Sigmoid colon (tissue), 7 donors: ENCODE data around the gene WNT3A. TPM values are rescaled to one million over a fixed set of nuclear protein-coding genes. Genes with fewer than 3 reads are reported as not detected.

Experiments used
- DNase-seq: peaks from one replicate; pipeline ENCODE4 v3.0.0-alpha.2; 2019
- H3K27ac ChIP-seq, 4 donors: fragments of 200-600 bp; sonication (generic); one replicate each; pipeline ENCODE4 v1.5.1; 2016 to 2019; ENCODE audit warnings: mild to moderate bottlenecking in 1 of 4
- H3K27me3 ChIP-seq, 3 donors: fragments of 200-600 bp; sonication (generic); one replicate each; pipeline ENCODE4 v1.5.1; 2019; ENCODE audit warnings: mild to moderate bottlenecking in 1 of 3
- H3K36me3 ChIP-seq, 4 donors: fragments of 200-600 bp; sonication (generic); one replicate each; pipeline ENCODE4 v1.5.1; 2016 to 2019
- H3K4me1 ChIP-seq, 4 donors: fragments of 200-600 bp; sonication (generic); one replicate each; pipeline ENCODE4 v1.5.1; 2017 to 2019
- H3K4me3 ChIP-seq, 4 donors: fragments of 200-600 bp; sonication (generic); one replicate each; pipeline ENCODE4 v1.5.1; 2017 to 2019; ENCODE audit warnings: mild to moderate bottlenecking in 2 of 4, moderate library complexity in 1 of 4
- H3K9me3 ChIP-seq, 4 donors: fragments of 200-600 bp in 3 of 4; sonication (generic) in 3 of 4; one replicate each; pipeline versions ENCODE4 v1.5.1 to v1.6.1; 2013 to 2019
- EP300 ChIP-seq, 4 donors: sonication (generic); formaldehyde crosslinking; IDR thresholded peaks; one replicate each; pipeline ENCODE4 v1.6.1; 2017; ENCODE audit warnings: antibody characterized with exemption in 4 of 4
- POLR2A ChIP-seq, 2 donors: fragments of 450-650 bp; IDR thresholded peaks; one replicate each; pipeline ENCODE4 v1.6.1; 2016; ENCODE audit warnings: antibody characterized with exemption in 2 of 2, mild to moderate bottlenecking in 2 of 2, moderate library complexity in 2 of 2
- POLR2AphosphoS5 ChIP-seq, 4 donors: sonication (generic); formaldehyde crosslinking; IDR thresholded peaks; one replicate each; pipeline ENCODE4 v1.6.1; 2017; ENCODE audit warnings: antibody characterized with exemption in 4 of 4
- WGBS, 2 donors: extraction: QIAGEN DNeasy Blood & Tissue Kit; methylation state at CpG; one replicate each; pipeline ENCODE4 v1.1.7; 2013; 5-methylcytosine and 5-hydroxymethylcytosine counted together
- intact Hi-C: fragments of 100-400 bp; cut with DNase I; formaldehyde crosslinking; loops from one replicate; pipeline ENCODE4 v1.15.1; 2023
- polyA plus RNA-seq, 3 donors: library from polyadenylated mRNA; stranded (reverse); fragments of 200-250 nt; gene quantifications; one replicate each; pipeline ENCODE4 v1.2.3, GENCODE V29; 2013
- small RNA-seq, 3 donors: library from RNA; depleted of rRNA; stranded (forward); fragments of <200 nt; gene quantifications; one replicate each; pipeline ENCODE3, GENCODE V24; 2016
- total RNA-seq, 4 donors: library from RNA; depleted of rRNA; stranded (reverse); fragments of >200 nt; gene quantifications; one replicate each; pipeline ENCODE4 v1.1.0, GENCODE V29; 2016
- TF ChIP-seq, protein P1 (sequence below), 4 experiments: fragments of 450-650 bp in 3 of 4; fragments of 200-600 bp in 1 of 4; IDR thresholded peaks; one replicate each; pipeline ENCODE4 v1.5.1; 2016 to 2019; ENCODE audit warnings: antibody characterized with exemption in 4 of 4, mild to moderate bottlenecking in 3 of 4, moderate library complexity in 2 of 4
- donor health status: healthy with polysubstance abuse.
- donor health status: Bipolar disorder and iron deficiency.
- donor health status: healthy.

The WNT3A gene
- total and polyA plus RNA-seq, 7 donors = 0.01 TPM; not detected in 6

DNA sequence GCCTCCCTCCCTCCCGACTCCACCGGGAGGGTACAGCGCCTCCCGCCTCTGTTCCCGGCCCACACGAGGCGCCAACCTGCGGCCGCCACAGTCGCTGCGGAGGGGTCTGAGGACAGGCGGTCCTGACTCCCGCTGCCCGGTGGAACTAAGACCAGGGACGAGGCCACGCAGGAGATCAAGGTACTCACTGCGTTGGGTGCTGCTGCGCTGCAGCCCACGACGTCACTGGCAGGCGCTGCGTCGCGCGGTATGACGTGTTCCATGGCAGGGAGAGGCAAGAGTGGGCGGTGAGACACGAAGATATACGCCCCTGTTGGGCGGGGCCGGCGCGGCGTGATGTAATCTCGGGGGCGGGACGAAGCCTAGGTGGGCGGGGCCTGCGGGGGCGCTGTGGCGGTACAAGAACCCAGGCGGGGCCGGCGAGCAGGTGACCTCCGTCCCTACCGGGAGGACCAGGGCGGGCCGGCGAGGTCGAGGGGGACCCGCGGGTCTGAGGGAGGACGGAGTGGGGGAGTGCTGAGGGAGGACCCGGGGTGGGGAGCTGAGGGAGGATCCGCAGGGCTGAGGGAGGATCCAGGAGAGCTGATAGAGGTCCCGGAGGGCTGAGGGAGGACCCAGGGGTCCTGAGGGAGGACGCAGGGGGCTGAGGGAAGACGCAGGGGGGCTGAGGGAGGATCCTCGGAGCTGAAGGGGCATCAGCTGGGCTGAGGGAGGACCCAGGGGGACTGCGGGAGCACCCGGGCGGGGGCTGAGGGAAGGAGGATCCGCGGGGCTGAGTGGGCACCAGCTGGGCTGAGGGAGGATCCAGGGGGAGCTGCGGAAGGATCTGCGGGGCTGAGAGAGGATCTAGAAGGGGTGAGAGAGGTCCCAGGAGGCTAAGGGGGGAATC is 102.5 kb downstream of the WNT3A start, which contains the start of gene MRPL55:
MRPL55 (minus strand) TSS at position 227 of the 889 bp plus-strand sequence. CDS start 1,039 bp downstream, outside the sequence.
- WGBS, 2 donors = 1% methylated on average over 66 of the region's 66 CpGs
- peak; percentile 99 for DNase-seq
- H3K9me3 ChIP-seq = no peaks in the 10 kb centered on the region
- intact Hi-C loops = loop anchor here (2.0 kb wide), 1 partner anchor 29 kb away; no protein-coding TSS in a partner anchor
- H3K36me3 ChIP-seq = peaks cover 0 to 25% (median 12%) of the 10 kb centered on the region in 4 donors
- TF ChIP-seq POLR2AphosphoS5 (IDR thresholded peaks at IDR 0.05) = peak; percentile 100
- TF ChIP-seq, protein P1, sequence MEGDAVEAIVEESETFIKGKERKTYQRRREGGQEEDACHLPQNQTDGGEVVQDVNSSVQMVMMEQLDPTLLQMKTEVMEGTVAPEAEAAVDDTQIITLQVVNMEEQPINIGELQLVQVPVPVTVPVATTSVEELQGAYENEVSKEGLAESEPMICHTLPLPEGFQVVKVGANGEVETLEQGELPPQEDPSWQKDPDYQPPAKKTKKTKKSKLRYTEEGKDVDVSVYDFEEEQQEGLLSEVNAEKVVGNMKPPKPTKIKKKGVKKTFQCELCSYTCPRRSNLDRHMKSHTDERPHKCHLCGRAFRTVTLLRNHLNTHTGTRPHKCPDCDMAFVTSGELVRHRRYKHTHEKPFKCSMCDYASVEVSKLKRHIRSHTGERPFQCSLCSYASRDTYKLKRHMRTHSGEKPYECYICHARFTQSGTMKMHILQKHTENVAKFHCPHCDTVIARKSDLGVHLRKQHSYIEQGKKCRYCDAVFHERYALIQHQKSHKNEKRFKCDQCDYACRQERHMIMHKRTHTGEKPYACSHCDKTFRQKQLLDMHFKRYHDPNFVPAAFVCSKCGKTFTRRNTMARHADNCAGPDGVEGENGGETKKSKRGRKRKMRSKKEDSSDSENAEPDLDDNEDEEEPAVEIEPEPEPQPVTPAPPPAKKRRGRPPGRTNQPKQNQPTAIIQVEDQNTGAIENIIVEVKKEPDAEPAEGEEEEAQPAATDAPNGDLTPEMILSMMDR (IDR thresholded peaks at IDR 0.05) = no peak
- peak; percentile 95 to 96 for TF ChIP-seq POLR2A (IDR thresholded peaks at IDR 0.05)
- TF ChIP-seq EP300 (IDR thresholded peaks at IDR 0.05) = peak in 1 of 4 donors; percentile 72
- peak within 1 kb of the TSS; percentile 72 to 98 (median 88) for H3K4me3 ChIP-seq
- peaks cover 0 to 34% (median 27%) of the 10 kb centered on the region in 4 donors for H3K4me1 ChIP-seq
- no peaks in the 10 kb centered on the region for H3K27me3 ChIP-seq
- peak within 1 kb of the TSS; percentile 89 to 97 (median 96) for H3K27ac ChIP-seq

DNA sequence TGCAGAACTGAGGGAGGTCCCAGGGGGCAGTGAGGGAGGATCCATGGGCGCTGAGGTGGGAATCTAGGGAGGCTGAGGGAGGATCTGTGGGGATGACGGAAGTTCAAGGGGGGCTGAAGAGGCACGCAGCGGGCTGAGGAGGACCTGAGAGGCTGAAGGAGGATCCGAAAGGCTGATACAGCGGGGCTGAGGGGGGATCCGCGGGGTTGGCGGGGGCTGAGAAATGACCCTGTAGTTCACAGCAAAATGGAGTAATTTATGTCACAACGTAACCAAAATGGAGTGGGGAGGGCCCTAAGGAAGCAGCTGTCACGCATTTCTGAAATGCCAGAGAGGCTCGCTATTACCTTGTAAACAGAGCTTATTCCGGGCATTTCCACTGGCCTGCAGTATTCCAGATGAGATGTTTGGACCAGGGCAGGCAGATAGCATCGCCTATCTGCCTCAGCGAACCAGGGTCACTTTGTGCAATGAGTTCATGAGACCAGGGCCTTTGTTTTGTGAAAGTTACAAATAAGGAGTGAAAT is 103.2 kb downstream of the WNT3A start:
- peaks cover 0 to 27% (median 23%) of the 10 kb centered on the region in 4 donors for H3K4me1 ChIP-seq
- 29 to 36% methylated on average over 15 of the region's 15 CpGs for WGBS, 2 donors
- no peak for DNase-seq
- H3K9me3 ChIP-seq = no peaks in the 10 kb centered on the region
- H3K27ac ChIP-seq = peak overlapping the region; percentile 89 to 97 (median 96)
- H3K4me3 ChIP-seq = peak overlapping the region; percentile 72 to 98 (median 88)
- intact Hi-C loops = loop anchor here (2.0 kb wide), 1 partner anchor 29 kb away; no protein-coding TSS in a partner anchor
- TF ChIP-seq EP300 (IDR thresholded peaks at IDR 0.05) (no peak), POLR2A (IDR thresholded peaks at IDR 0.05) (no peak), POLR2AphosphoS5 (IDR thresholded peaks at IDR 0.05) (no peak)
- TF ChIP-seq, protein P1 (IDR thresholded peaks at IDR 0.05) = no peak
- no peaks in the 10 kb centered on the region for H3K27me3 ChIP-seq
- H3K36me3 ChIP-seq = peaks cover 0 to 25% (median 12%) of the 10 kb centered on the region in 4 donors

DNA sequence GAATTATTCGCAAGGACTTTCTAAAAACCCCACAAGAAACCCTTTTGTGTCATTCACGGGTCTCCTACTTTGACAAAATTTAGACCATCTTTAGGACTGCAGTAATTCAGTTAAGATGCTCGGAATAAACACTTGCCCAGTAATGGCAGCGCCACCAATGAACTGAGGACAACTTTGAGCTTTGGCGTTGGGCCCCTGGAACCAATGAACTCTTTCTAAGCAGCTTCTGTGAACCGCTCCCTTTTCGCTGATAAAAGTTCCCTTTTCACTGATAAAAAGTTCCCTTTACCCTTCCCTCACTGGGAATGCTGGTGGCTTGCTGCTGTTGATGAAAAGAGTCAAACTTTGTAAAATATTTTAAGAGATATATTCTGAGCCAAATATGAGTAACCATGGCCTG is 103.8 kb downstream of the WNT3A start:
- no peaks in the 10 kb centered on the region for H3K27me3 ChIP-seq
- TF ChIP-seq POLR2AphosphoS5 (IDR thresholded peaks at IDR 0.05) (no peak), POLR2A (IDR thresholded peaks at IDR 0.05) (no peak), EP300 (IDR thresholded peaks at IDR 0.05) (no peak)
- TF ChIP-seq, protein P1 (IDR thresholded peaks at IDR 0.05) = no peak
- peak overlapping the region in 3 of 4 donors; percentile 89 to 97 (median 96) for H3K27ac ChIP-seq
- no peak for DNase-seq
- H3K4me1 ChIP-seq = peaks cover 0 to 27% (median 23%) of the 10 kb centered on the region in 4 donors
- peaks cover 0 to 24% (median 12%) of the 10 kb centered on the region in 4 donors for H3K36me3 ChIP-seq
- H3K4me3 ChIP-seq = peak overlapping the region in 1 of 4 donors; percentile 94
- intact Hi-C loops = no loop called here
- no peaks in the 10 kb centered on the region for H3K9me3 ChIP-seq
- WGBS, 2 donors = 92 to 93% methylated on average over 7 of the region's 7 CpGs

Small RNA genes lying within 50 kb of the gene (small RNA-seq; reads per million reads assigned to genes)
- 0 reads per million in 3 donors for gene SEPT14P17

Other genes starting within 250 kb of the WNT3A start
- not detected for gene PRSS38, start 191.3 kb upstream of the WNT3A start, total RNA-seq
- not detected for gene PRSS38, start 191.3 kb upstream of the WNT3A start, polyA plus RNA-seq
- 10 to 100 TPM in 1 of 4 donors, 1 to 10 TPM in 3; 6.4 to 25.5 (median 8.7) TPM for gene WNT9A, start 59.1 kb upstream of the WNT3A start, total RNA-seq
- 1 to 10 TPM in 1 of 3 donors, under 1 TPM in 2; 0.23 to 2.8 (median 0.60) TPM for gene WNT9A, start 59.1 kb upstream of the WNT3A start, polyA plus RNA-seq
- 100 to 1,000 TPM; 212 to 250 (median 225) TPM for gene ARF1, start 75.7 kb downstream of the WNT3A start, total RNA-seq
- 100 to 1,000 TPM; 345 to 482 (median 479) TPM for gene ARF1, start 75.7 kb downstream of the WNT3A start, polyA plus RNA-seq
- 10 to 100 TPM in 3 of 4 donors, 1 to 10 TPM in 1; 7.8 to 18.1 (median 13.0) TPM for gene C1orf35, start 96.3 kb downstream of the WNT3A start, total RNA-seq
- 10 to 100 TPM in 1 of 3 donors, 1 to 10 TPM in 2; 8.8 to 17.9 (median 9.0) TPM for gene C1orf35, start 96.3 kb downstream of the WNT3A start, polyA plus RNA-seq
- gene MRPL55, start 102.3 kb downstream of the WNT3A start, total RNA-seq = 10 to 100 TPM; 62.0 to 90.6 (median 79.3) TPM
- 10 to 100 TPM; 53.5 to 77.4 (median 58.0) TPM for gene MRPL55, start 102.3 kb downstream of the WNT3A start, polyA plus RNA-seq
- gene GUK1, start 133.3 kb downstream of the WNT3A start, total RNA-seq = 100 to 1,000 TPM; 225 to 366 (median 303) TPM
- gene GUK1, start 133.3 kb downstream of the WNT3A start, polyA plus RNA-seq = 100 to 1,000 TPM; 391 to 668 (median 656) TPM
- gene GJC2, start 142.9 kb downstream of the WNT3A start, total RNA-seq = 1 to 10 TPM; 4.2 to 6.4 (median 4.9) TPM
- gene GJC2, start 142.9 kb downstream of the WNT3A start, polyA plus RNA-seq = under 1 TPM in 2 of 3 donors, not detected in 1; 0.60 to 0.99 TPM
- 10 to 100 TPM in 2 of 4 donors, 1 to 10 TPM in 2; 2.9 to 14.0 (median 7.3) TPM for gene IBA57, start 158.8 kb downstream of the WNT3A start, total RNA-seq
- 1 to 10 TPM; 3.7 to 8.0 (median 4.8) TPM for gene IBA57, start 158.8 kb downstream of the WNT3A start, polyA plus RNA-seq
- gene OBSCN, start 201.0 kb downstream of the WNT3A start, total RNA-seq = 10 to 100 TPM; 12.1 to 21.0 (median 16.3) TPM
- gene OBSCN, start 201.0 kb downstream of the WNT3A start, polyA plus RNA-seq = 10 to 100 TPM in 1 of 3 donors, 1 to 10 TPM in 1, under 1 TPM in 1; 0.92 to 13.1 (median 2.4) TPM